Renal cortex interstitium (tissue), 11 donors: ENCODE results near the gene CHADL. TPM values are rescaled to one million over a fixed set of nuclear protein-coding genes. Genes with fewer than 3 reads are reported as not detected.
"Not testable (repeated sequence)": the region's sequence is repeated elsewhere in the genome, so short reads cannot be mapped to it uniquely, and the experiment has no call there.

ENCODE experiments used
- DNase-seq, 11 donors: peaks; one replicate each; pipeline ENCODE4 v3.0.0-alpha.2; 2013; ENCODE audit warnings: low read depth in 9 of 11, low spot score in 4 of 11; ENCODE audit errors: extremely low read depth in 1 of 11
- polyA plus RNA-seq, 3 donors: library from polyadenylated mRNA; unstranded; fragments of 120-200 nt; gene quantifications; one replicate each; pipeline ENCODE4 v1.2.1, GENCODE V29; 2013; ENCODE audit not compliant: insufficient read length in 3 of 3

The CHADL gene
- polyA plus RNA-seq, 3 donors = 2.5 to 4.3 (median 3.4) TPM

DNA sequence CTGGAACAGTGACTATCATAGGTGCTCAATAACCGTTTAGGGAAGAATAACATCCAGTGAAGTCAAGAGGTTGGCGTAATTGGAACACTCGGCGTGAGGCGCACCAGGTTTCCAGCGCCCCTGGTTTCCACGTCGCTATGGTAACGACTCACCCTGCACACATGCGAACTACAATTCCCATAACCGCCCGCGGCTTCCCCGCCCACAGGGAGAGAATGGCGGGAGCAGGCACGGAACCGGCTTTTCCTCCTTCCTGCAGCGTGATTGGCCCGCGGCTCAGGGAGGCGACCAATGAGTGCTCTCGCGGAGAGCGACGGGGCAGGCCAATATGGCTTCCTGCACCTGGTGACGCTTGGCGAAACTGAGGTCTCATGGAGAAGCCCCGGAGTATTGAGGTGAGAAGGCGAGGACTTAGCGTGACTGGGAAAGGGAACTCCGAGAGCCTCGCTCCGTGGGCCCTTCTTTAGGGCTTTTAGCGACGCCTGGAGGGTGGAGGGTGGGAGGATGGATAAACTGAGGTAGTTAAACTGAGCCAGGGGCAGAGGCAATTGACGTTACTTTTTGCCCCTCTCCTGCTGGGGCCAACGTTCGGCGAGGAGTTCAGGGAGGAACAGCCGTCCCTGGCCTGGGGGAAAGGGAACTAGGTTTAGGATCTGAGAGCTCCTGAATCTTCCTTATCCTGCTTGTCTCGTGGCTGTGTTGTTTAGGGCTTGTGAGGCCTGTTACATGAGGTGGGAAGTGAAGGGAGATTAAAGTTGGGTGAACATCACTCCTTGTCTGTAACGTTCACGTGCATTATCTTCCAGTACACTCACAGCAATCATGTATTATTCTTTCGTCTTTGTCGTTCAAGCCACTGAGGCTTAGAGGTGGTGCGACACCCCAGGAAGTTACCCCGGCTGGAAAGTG, 35.5 kb downstream of the CHADL start, which contains the start of gene L3MBTL2:
L3MBTL2 (plus strand) TSS at position 321 of the 909 bp plus-strand sequence; CDS start at position 372, 51 bp downstream.
- peak; percentile 84 to 97 (median 92) for DNase-seq

DNA sequence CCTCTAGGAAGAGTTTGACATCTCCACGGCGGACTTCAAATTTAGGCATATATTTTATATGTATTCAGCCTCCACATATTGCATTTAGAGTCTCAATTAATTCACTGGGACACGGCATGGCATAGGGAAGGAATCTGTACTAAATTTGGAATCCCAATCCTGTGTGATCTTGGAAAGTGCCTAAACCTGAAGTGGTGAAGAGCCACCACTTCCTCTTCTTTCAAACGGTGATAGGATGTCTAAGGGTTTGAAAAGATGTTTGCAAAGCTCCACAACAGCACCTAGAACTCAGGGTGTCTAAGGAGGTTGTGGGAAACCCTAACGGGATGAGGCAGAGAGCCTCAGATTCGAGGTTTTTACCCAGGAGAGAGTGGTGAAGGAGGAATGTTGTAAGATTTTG, 36.7 kb downstream of the CHADL start:
- DNase-seq = no peak

DNA sequence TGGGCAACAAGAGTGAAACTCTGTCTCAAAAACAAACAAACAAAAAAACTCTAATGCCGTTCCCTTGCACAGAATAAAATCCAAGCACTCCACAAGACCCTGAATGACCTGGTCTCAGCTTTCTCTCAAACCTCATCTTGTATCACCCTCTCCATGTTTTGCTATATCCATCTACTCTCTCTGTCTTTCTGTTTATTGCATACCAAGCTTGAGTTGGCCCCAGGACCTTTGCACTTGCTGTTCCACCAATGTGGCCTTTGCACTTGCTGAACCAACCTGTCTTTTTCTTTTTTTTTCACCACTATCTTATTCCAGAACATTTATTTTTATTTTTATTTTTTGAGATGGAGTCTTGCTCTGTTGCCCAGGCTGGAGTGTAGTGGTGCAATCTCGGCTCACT, 37.6 kb downstream of the CHADL start:
- DNase-seq = no peak

DNA sequence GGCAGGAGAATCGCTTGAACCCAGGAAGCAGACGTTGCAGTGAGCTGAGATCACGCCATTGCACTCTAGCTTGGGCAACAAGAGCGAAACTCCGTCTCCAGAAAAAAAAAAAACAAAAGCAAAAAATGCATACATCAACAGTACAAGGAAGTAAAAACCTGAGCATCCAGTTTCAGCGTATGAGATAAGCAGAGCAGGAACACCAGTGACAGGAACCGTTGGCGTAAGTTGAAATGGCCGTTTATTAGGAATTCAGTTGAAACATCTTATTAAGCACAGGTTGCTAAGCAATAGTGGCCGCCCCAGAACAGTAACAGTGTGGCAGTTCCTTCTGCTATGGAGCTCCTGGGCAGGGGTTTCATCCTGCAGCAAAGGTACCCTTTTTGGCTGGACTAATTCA, 39.6 kb downstream of the CHADL start:
- DNase-seq = no peak

DNA sequence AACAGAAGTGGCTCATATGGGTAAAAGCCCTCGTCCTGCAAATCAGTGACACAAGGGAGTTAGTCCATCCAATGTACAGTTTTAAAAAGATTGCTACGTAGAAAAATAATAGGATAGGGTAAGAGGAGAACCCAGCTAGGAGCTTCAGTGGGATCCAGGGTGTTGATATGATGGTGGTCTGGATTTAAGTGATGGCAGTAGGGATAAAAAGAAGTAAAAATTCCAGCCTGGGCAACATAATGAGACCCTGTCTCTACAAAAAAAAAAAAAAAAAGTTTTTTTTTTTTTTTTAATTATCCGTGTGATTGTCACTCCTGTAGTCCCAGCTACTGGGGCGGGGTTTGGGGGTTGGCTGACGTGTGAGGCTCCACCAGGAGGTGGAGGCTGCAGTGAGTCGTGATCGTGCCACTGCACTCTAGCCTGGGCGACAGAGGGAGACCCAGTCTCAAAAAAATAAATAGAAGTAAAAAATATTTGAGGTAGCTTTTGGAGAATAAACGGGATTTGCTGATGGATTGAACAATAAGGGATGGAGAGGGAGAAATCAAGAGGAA, 42.6 kb downstream of the CHADL start:
- DNase-seq = no peak

DNA sequence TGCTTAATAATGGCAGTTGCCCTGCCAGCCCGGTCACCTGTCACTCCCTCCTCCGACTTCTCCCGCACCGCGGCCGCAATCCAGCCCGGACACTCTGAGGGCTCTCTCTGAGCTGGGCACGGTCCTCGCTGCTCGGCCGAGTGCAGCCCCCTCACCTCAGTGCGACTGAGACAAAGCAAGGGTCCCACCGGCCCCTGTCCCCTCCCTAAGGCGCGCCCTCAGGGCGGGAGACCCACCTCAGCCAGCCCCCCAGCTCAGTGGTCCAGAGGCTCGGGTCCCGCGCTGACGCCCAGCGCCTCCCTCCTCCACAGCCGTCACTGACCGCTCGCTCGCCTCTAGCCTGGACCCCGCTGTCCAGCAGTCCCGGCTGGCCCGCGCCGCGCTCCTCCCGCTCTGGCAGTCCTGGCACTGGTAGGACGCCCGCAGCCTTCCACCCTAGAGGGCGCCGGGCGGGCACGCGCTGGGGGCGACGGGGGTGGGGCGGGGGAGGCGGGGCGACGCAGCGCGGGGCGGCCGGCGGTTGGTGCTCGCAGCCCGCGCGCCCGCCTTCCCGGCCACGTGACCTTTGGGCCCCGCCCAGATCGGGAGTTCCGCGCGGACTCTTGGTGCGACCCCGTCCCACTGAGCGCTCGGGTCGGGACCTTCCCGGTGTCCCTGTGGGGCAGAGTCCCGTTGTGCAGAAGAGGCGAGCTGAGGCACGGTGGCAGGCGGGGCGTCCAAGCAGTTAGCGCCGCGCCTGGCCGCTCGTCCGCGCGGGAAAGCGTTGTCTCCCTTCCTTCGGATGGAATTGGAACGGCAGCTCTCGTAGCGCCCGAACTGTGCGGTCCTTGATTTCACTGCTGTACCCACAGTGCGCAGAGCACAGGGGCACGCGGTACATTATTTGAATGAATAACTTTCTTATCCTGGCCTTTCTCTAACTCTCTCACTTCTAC, 43.4 kb downstream of the CHADL start:
- DNase-seq = peak in 9 of 11 donors; percentile 37 to 73 (median 67)

DNA sequence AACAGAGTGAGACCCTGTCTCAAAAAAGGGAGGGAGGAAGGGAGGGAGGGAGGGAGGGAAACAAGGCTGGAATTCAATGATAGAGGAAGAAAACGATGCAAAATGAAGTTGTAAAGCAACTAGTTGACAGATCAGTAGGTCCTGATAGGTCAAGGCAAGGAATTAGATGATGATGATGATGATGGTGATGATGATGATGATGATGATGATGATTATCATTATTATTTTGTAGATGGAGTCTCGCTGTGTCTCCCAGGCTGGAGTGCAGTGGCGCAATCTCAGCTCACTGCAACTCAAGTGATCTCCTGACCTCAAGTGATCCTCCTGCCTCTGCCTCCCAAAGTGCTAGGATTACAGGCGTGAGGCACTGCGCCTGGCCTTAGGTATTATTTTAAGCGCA, 46.9 kb downstream of the CHADL start:
- no peak for DNase-seq

DNA sequence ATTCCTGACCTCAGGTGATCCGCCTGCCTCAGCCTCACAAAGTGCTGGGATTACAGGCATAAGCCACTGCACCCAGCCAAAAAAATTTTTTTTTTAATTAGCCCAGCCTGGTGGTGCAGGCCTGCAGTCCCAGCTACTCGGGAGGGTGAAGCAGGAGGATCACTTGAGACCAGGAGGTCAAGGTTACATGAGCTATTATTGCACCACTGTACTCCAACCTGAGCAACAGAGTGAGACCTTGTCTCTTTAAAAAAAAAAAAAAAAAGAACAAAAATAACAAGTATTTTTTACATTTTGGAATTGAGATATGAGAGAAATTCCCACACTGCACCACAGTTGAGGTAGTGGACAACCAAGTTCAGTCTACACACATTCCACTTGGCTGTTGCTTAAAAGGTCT, 49.3 kb downstream of the CHADL start:
- no peak for DNase-seq

DNA sequence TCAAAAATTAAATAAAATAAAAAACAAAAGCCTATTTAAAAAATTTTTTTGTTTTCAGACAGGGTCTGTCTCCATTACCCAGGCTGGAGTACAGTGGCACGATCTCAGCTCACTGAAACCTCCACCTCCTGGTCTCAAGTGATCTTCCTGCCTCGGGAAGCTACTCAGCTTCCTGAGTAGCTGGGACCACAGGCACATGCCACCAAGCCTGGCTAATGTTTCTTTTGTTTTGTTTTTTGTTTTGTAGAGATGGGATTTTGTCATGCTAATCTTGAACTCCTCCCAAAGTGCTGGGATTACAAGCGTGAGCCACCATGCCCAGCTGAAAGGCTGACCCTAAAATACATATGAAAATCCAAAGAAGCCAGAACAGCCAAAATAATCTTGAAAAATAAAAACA, 56.1 kb downstream of the CHADL start:
- DNase-seq = no peak

DNA sequence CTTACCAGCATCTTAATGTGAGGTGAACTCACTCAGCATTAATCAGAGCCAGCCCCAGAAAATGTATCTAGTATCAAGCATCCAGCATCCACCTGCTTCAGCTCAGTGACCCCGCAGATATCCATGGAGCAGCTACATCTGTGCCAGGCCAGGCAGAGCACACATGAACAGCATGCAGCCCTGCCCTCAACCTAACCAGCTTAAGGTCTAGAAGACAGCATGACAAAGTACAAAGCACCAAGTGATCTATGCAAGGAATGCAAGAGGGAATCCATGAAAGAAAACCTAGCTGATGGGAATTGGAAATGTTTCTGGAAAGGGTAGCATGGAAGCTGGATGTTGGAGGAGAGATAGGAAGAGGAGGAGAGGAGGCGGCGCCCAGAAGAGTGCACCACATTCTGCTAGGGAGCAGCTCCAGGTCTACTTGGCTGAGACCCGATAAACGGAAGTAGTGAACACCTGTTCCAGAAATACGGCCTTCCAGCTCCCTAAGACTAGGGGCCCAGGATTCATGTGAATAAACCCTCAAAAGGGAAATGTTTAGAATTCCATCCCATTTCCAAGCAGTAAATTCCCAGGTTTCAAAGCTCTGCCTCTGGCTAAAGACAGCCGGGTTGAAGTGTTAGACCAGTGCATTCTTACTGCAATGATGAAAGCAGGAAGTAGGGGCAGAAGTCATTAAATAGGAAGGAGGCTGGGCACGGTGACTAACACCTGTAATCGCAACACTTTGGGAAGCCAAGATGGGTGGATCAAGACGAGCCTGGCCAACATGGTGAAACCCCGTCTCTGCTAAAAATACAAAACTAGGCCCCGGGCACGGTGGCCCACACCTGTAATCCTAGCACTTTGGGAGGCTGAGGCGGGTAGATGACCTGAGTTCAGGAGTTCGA, 59.1 kb downstream of the CHADL start:
- DNase-seq = peak in 1 of 11 donors; percentile 34

DNA sequence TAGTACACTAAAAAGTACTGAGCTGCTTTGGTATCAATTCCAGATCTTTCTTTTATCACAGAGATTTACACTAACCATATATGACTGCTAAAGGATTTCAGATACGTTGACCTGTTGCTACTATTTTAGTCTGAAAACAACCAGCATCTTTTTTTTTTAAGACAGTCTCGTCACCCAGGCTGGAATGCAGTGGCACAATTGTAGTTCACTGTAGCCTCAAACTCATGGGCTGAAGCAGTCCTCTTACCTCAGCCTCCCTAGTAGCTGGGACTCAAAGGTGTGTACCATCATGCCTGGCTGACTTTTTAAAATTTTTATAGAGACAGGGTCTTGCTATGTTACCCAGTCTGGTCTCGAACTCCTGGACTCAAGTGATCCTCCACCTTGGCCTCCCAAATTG, 59.8 kb downstream of the CHADL start:
- no peak for DNase-seq

DNA sequence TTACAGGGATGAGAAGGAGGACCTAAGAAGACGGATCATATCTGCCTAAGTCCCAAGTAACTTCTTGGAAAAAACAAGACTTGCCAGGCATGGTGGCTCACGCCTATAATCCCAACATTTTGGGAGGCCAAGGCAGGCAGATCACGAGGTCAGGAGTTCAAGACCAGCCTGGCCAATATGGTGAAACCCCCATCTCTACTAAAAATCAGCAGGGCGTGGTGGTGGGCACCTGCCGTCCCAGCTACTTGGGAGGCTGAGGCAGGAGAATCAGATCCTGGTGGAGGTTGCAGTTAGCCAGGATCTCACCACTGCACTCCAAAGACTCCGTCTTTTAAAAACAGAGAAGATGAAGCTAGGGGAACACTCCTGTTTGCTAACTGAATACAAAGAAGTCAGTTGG, 60.4 kb downstream of the CHADL start:
- not testable (repeated sequence) for DNase-seq

Other genes with a start within 250 kb of the CHADL start
- gene EP300, start 148.3 kb downstream of the CHADL start, polyA plus RNA-seq = 10 to 100 TPM; 64.8 to 79.5 (median 67.3) TPM
- gene L3MBTL2, start 35.6 kb downstream of the CHADL start, polyA plus RNA-seq = 10 to 100 TPM; 24.1 to 26.2 (median 24.2) TPM
- gene RANGAP1, start 45.3 kb upstream of the CHADL start, polyA plus RNA-seq = 10 to 100 TPM; 45.7 to 59.3 (median 56.0) TPM
- 10 to 100 TPM; 71.3 to 99.4 (median 94.7) TPM for gene ZC3H7B, start 60.6 kb upstream of the CHADL start, polyA plus RNA-seq
- gene TEF, start 141.0 kb upstream of the CHADL start, polyA plus RNA-seq = 10 to 100 TPM; 15.1 to 18.1 (median 17.2) TPM
- 10 to 100 TPM; 52.6 to 68.9 (median 55.0) TPM for gene TOB2, start 205.9 kb upstream of the CHADL start, polyA plus RNA-seq
- 10 to 100 TPM; 43.9 to 57.0 (median 47.4) TPM for gene PHF5A, start 227.8 kb upstream of the CHADL start, polyA plus RNA-seq
- gene ACO2, start 228.2 kb upstream of the CHADL start, polyA plus RNA-seq = 100 to 1,000 TPM; 119 to 147 (median 145) TPM